Cardiac septum (tissue), 1 donor: Measurements from ENCODE around the gene UPF3A. TPM values are rescaled to one million over a fixed set of nuclear protein-coding genes. Genes with fewer than 3 reads are reported as not detected.

Experiments used
- DNase-seq: peaks from one replicate; pipeline ENCODE4 v3.0.0-alpha.2; 2020; ENCODE audit warnings: low spot score
- intact Hi-C: fragments of 100-400 bp; cut with DNase I; formaldehyde crosslinking; loops from one replicate; pipeline ENCODE4 v1.14.0; 2022
- total RNA-seq: library from RNA; stranded (reverse); fragmentation: NEBNext Ultra II Directional; extraction: Animal tissue kit (Norgen Biotek cat#: 25700); gene quantifications from one replicate; pipeline ENCODE4 v1.2.1, GENCODE V29; 2021
- donor health status: DM: no; HTN: no; CAD: no.

Gene UPF3A
- total RNA-seq, 1 donor from 2014 or later: 28.8 TPM

- intact Hi-C loops: no loop called here
- DNase-seq: no peak
Observed at GRCh38 chr13:114296902-114297301, 15.5 kb downstream of the UPF3A start.

- intact Hi-C loops: no loop called here
- no peak for DNase-seq
Observed at GRCh38 chr13:114298866-114299265, 17.5 kb downstream of the UPF3A start.

- DNase-seq: no peak
Observed at GRCh38 chr13:114299604-114300305, 18.4 kb downstream of the UPF3A start.

GRCh38 chr13:114303700-114304327 lies 22.4 kb downstream of the UPF3A start:
- intact Hi-C loops: no loop called here
- no peak for DNase-seq

More at GRCh38 chr13:114299604-114300305, 18.4 kb downstream of the UPF3A start:
- intact Hi-C loops: no loop called here

- no peak for DNase-seq
- intact Hi-C loops: no loop called here
Observed at GRCh38 chr13:114304346-114305034, 23.1 kb downstream of the UPF3A start.

- intact Hi-C loops: no loop called here
- DNase-seq: no peak
Observed at GRCh38 chr13:114309086-114309485, 27.7 kb downstream of the UPF3A start.

- DNase-seq: no peak
- intact Hi-C loops: no loop called here
Observed at GRCh38 chr13:114309806-114310410, 28.5 kb downstream of the UPF3A start.

GRCh38 chr13:114310956-114311355 lies 29.6 kb downstream of the UPF3A start:
- no peak for DNase-seq
- intact Hi-C loops: no loop called here

- intact Hi-C loops: no loop called here
- no peak for DNase-seq
Observed at GRCh38 chr13:114311387-114311786, 30.0 kb downstream of the UPF3A start.

GRCh38 chr13:114311908-114312307 lies 30.5 kb downstream of the UPF3A start:
- DNase-seq: no peak
- intact Hi-C loops: no loop called here

- DNase-seq: no peak
- intact Hi-C loops: no loop called here
Observed at GRCh38 chr13:114313061-114313860, 31.9 kb downstream of the UPF3A start.

GRCh38 chr13:114314074-114314912 lies 32.9 kb downstream of the UPF3A start, which contains the start of gene CHAMP1:
Gene CHAMP1 (plus strand): TSS chr13:114314503. CDS start chr13:114323843, 9,340 bp downstream.
- DNase-seq: peak; percentile 97
- intact Hi-C loops: loop anchor here (2.0 kb wide), 1 partner anchor 31 kb away; no protein-coding TSS in a partner anchor

GRCh38 chr13:114315074-114315785 lies 33.8 kb downstream of the UPF3A start:
- intact Hi-C loops: loop anchor here (2.0 kb wide), 1 partner anchor 32 kb away; no protein-coding TSS in a partner anchor

GRCh38 chr13:114318624-114319023 lies 37.2 kb downstream of the UPF3A start:
- DNase-seq: no peak
- intact Hi-C loops: no loop called here

More at GRCh38 chr13:114315074-114315785, 33.8 kb downstream of the UPF3A start:
- DNase-seq: no peak

GRCh38 chr13:114319441-114319913 lies 38.1 kb downstream of the UPF3A start:
- intact Hi-C loops: no loop called here
- no peak for DNase-seq

GRCh38 chr13:114320065-114320464 lies 38.7 kb downstream of the UPF3A start:
- intact Hi-C loops: no loop called here
- no peak for DNase-seq

- intact Hi-C loops: no loop called here
Observed at GRCh38 chr13:114321256-114321655, 39.9 kb downstream of the UPF3A start.

GRCh38 chr13:114323349-114323748 lies 41.9 kb downstream of the UPF3A start:
- intact Hi-C loops: no loop called here
- DNase-seq: no peak

More at GRCh38 chr13:114321256-114321655, 39.9 kb downstream of the UPF3A start:
- DNase-seq: no peak
